ENCODE data around the gene SLC16A14.
"Not testable (repeated sequence)": the region's sequence is repeated elsewhere in the genome, so short reads cannot be mapped to it uniquely, and the experiment has no call there.

The SLC16A14 gene
- 0 to 0.89 (median 0.07) reads per million in 18 experiments for total RNA-seq

- peak; percentile 13 to 22 for DNase-seq
Measured at GRCh38 chr2:230068651-230069055, at the start of gene SLC16A14. TSS of gene SLC16A14 (minus strand) at chr2:230068924. CDS start at chr2:230059352, 9,572 bp downstream.

- no peak for DNase-seq
Measured at GRCh38 chr2:230106771-230107170, 38.0 kb upstream of the SLC16A14 start.

- DNase-seq, result not testable (repeated sequence)
Measured at GRCh38 chr2:230101967-230102366, 33.2 kb upstream of the SLC16A14 start.

DNA sequence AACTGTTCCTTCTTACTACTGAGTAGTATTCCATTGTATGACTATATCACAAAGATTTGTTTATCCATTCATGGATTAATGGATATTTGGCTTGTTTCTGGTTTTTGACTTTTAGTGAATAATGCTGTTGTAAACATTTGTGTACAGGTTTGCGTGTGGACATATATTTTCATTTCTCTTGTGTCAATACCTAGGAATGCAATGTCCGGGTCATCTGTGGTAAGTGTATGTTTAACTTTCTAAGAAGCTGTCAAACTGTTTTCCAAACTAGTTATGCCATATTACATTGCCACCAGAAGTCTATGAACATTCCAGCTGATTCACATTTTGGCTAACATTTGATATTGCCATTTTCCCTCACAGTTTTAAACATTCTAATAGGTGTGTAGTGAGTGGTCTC lies 29.1 kb upstream of the SLC16A14 start:
- no peak for DNase-seq

- no peak for DNase-seq
Measured at GRCh38 chr2:230097424-230097823, 28.7 kb upstream of the SLC16A14 start.

DNA sequence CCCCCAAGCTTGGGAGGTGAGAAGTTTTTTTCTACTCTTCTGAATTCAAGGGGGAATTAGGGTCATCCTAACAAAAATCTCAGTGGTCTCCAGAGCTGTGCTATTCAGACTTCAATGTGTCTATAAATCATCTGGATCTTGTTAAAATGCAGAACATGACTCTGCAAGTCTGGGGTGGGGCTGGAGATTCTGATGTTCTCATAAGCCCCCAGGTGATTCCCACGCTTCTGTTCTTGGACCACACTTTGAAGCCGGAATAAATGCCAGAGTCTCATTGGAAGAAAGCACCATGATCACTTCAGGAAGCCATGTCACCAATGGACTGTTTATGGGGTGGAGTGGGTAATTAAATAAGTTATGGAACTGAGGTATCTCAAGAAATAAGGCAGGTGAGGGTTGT lies 22.2 kb upstream of the SLC16A14 start:
- no peak for DNase-seq

DNA sequence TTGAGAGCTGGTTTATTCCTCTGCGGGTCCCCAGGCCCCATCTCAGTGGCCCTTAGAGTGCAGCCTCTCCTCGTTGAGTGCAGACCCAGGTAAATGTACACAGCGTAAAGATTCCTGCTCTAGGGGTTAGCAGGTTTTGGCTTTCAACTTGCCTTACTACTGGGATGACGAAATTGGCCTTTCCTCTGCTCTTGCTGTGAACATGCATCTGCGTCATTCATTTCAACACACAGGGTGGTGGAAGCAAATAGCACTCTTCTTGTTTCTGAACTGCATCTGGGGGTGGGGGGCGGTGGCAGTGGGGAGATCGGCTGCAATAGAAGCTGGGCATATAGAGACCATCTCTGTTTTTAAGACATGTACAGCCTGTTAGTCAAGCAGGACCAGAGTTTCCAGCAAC lies 16.5 kb upstream of the SLC16A14 start:
- DNase-seq, result peak; percentile 36 to 56

DNA sequence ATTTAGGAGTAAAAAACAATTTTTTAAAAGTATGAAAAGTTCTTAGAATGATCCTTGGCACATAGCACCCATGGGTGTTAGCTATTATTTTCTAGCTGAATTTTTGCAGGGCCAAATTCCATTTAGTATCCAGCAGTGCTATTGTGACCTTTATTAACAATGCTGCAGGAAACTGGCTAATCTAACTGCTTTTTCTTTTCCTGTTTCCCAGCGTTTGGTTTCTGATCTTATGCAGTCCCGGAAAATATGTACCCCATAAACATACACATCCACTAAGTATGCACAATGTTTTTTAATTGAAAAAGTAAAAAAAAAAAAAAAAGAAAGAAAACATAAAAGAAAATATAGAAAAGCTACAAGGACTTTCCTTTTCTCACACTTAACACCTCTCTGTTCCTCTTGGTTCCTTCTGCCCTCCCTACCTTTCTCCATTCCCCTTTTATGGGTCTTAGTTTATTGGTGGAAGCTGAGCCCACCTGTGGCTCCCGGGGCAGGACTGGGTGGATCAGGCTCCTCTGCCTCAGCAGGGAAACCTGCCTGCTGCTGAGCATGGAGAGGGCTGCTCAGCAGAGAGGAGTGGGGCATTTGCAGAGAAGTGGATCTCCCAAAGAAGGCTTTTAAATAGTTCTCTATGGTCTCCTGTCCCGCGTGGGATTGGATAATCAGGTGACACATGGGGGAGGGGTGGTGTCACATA lies 9.3 kb upstream of the SLC16A14 start:
- no peak for DNase-seq

DNA sequence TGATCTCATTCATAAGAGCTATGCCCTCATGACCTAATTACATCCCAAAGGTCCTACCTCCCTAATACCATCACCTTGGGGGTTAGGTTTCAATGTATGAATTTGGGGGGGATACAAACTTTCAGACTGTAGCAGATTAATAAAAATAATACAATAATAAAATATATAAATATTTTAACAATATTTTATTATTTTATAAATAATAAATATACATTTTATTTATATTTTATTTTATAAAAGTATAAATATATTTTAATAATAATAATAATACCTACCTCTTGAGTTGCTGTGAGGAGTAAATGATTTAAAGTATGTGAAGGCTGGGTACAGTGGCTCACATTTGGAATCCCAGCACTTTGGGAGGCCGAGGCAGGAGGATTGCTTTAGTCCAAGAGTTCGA lies 8.1 kb upstream of the SLC16A14 start:
- DNase-seq, result no peak

DNA sequence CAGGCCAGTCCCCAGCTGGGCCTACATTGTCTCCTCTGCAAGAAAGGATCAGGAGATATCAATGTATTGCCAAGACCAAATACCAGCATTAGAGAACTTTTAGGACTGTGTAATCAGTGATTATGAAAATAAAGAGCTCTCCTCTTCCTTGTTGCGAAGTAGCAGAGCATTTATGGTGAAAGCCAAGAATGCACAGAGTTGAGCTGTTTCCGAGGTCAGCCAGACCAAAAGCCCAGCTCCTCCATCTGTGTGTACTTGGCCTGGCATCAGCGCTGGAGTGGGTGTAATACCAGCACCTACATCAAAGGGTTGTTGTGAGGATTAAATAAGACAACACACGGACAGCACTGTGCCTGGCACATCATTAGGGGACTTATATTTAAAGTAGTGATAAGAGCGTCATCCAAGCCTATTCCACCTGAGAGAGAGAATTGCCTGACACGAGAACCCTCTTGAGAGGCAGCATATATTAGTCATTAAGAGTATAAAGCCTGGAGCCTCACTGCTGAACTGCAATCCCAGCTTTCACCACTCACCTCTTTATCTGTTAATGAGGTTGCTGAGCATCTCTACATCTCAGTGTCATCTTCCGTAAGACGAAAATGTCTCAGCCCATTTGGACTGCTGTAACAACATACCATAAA lies 7.4 kb upstream of the SLC16A14 start:
- no peak for DNase-seq

GRCh38 chr2:230071421-230071820 lies 2.7 kb upstream of the SLC16A14 start:
- no peak for DNase-seq

GRCh38 chr2:230069402-230069801 lies 678 bp upstream of the SLC16A14 start:
- no peak for DNase-seq

GRCh38 chr2:230068016-230068650 lies 591 bp downstream of the SLC16A14 start:
- DNase-seq, result peak in 1 of 2 donors; percentile 16

DNA sequence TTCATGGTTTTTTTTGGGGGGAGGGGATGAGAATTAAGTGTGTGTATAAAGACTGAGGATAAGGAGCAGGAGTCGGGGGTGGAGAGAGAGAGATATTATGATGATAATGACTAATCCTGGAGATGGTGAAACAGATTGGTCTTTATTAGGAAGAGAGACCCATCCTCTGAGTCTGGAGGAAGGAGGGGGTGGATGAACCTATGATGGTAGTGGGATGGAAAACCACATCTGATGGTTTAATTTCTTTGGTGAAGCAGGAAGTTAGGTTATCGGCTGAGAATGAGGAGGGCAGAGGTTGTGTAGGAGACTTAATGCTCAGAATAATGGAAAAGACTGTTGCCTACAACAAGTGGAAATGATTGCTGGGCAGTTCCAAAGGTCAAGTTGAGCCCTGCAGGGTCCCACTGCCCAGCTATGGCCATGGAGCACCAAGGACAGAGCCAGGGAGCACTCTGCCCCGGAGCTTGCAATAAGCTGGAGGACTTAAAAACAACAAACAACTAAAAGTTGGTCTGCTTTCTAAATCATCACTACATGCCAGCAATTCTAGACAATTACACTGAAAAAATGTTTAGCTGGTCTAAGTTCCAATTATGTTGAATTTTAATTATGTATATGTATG lies 7.9 kb downstream of the SLC16A14 start:
- peak in 1 of 2 donors; percentile 17 for DNase-seq

DNA sequence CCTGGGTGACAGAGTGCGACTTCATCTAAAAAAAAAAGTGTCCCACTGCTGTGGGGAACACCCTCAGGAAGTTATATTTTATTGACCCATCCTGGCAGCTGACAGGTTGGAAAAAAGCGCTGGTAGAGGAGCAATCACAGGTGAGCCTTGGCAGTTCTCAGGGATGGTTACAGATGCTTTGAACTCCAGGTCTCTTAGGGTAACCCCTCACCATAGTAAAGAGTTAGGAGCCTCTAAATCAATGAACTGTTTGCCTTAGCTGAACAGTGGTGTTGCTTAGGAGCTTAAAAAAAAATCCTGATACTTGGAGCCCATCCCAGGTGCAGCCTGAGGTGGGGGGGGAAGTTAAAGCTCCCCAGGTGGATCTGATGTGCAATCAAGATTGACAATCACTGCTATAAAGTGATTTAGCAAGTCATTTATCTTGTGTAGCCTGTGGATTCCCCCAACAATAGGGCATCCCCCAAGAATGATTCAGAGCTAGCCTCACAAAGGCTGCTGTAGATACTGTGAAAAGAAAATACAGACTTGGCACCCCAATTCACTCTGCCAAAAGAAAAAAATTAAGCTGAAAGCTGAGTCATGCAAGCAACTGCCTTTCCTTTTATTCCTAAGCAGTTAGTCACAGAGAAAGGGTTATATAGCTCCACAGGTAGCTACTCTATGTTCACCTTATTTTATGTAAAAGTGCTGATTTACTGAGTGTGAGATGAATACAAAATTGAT lies 14.8 kb downstream of the SLC16A14 start:
- DNase-seq, result no peak

- DNase-seq, result no peak
Measured at GRCh38 chr2:230052299-230052698, 16.4 kb downstream of the SLC16A14 start.

DNA sequence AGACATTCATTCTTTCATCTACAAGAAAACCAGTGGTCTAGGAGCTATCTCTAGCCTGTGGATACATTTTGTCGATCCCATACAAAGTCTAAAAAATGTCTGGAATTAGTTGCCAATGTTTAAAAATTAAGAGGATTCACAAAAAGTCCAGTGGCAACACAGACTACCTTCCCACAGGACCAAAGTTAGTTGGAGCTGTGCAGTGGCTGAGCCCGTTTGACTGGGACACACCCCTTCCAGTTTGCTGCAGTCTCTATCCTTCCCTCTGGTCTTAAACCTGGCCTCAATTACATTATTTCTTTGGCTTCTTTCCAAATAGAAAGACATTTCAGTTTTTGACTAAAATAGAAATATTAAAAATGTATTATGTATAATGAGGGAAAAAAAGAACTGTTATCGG lies 18.6 kb downstream of the SLC16A14 start:
- DNase-seq, result no peak

- DNase-seq, result no peak
Measured at GRCh38 chr2:230048010-230048671, 20.6 kb downstream of the SLC16A14 start.

GRCh38 chr2:230046491-230046890 lies 22.2 kb downstream of the SLC16A14 start:
- DNase-seq, result no peak

DNA sequence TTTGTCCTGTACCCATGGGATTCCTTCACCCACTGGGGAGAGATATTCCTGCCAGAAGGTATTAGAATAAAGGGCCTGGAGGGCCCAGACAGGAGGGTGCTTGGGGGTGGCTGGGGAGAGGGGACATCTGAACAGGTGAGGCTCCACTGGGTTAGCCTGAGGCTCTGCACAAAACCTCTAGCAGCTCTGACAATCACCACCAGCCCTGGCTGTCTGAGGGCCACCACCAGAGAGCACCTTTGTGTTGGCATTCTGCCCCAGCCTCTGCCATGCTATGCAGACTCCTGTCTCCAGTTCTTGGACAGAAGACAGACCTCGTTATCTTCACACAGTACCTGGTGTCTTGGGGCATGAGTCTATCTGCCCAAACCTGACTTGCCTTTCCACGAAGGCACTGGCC lies 25.3 kb downstream of the SLC16A14 start:
- no peak for DNase-seq

DNA sequence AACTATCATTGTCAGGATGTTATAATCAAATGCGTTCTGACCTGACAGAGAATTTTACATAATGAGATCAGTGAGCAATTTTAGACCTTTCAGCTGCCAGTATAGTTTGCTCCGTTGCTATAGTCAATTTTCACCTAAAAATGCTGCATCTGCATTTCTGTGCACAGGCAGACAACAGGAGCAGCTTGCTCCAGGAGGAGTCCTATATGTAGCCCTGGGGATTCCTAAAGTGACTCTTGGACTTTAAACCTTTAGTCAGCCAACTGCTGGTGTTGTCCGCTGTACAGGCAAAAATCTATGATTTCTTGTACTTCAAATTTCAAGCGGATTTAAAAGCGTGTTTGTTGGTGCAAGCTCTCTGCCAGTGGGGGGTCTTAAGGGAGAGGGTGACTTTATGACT lies 25.7 kb downstream of the SLC16A14 start:
- DNase-seq, result no peak

GRCh38 chr2:230042195-230042594 lies 26.5 kb downstream of the SLC16A14 start:
- DNase-seq, result no peak
